Hindlimb muscle (tissue), 1 donor: ENCODE data around the gene DYDC2. TPM values are rescaled to one million over a fixed set of nuclear protein-coding genes. Genes with fewer than 3 reads are reported as not detected.
"Not testable (repeated sequence)": the region's sequence is repeated elsewhere in the genome, so short reads cannot be mapped to it uniquely, and the experiment has no call there.

ENCODE experiments used
- DNase-seq: peaks from one replicate; pipeline ENCODE4 v3.0.0-alpha.2; 2013
- polyA plus RNA-seq: library from polyadenylated mRNA; unstranded; fragments of 120-200 nt; gene quantifications from one replicate; pipeline ENCODE4 v1.2.1, GENCODE V29; 2013; ENCODE audit not compliant: insufficient read length

Gene DYDC2
- polyA plus RNA-seq, 1 donor = not detected

GRCh38 chr10:80414142-80414895 is 57.7 kb downstream of the DYDC2 start:
- DNase-seq = no peak

GRCh38 chr10:80415734-80416478 is 59.3 kb downstream of the DYDC2 start:
- DNase-seq = no peak

- DNase-seq = peak; percentile 76
Measured at GRCh38 chr10:80416479-80417098, 60.0 kb downstream of the DYDC2 start.

GRCh38 chr10:80417256-80417655 is 60.7 kb downstream of the DYDC2 start:
- DNase-seq = not testable (repeated sequence)

Other genes with a start within 250 kb of the DYDC2 start
- 75.9 TPM for gene PLAC9, start 224.1 kb upstream of the DYDC2 start, polyA plus RNA-seq
- gene ANXA11, start 151.2 kb upstream of the DYDC2 start, polyA plus RNA-seq = 96.9 TPM
- not detected for gene MAT1A, start 67.1 kb upstream of the DYDC2 start, polyA plus RNA-seq
- gene DYDC1, start within 50 bp of the DYDC2 start, polyA plus RNA-seq = not detected
- 79.9 TPM for gene PRXL2A, start 51.8 kb downstream of the DYDC2 start, polyA plus RNA-seq
- 57.7 TPM for gene TSPAN14, start 97.5 kb downstream of the DYDC2 start, polyA plus RNA-seq
- gene SH2D4B, start 181.1 kb downstream of the DYDC2 start, polyA plus RNA-seq = 0.10 TPM